Adipose tissue (tissue), 3 donors: ENCODE measurements around the gene USP36. TPM values are rescaled to one million over a fixed set of nuclear protein-coding genes. Genes with fewer than 3 reads are reported as not detected.
"Not testable (repeated sequence)": the region's sequence is repeated elsewhere in the genome, so short reads cannot be mapped to it uniquely, and the experiment has no call there.

Experiments used
- H3K27ac ChIP-seq: one replicate; pipeline ENCODE4 v1.5.1; 2013; ENCODE audit warnings: low read depth, low read length
- WGBS, 3 donors: extraction: QIAGEN DNeasy Blood & Tissue Kit; methylation state at CpG; one replicate each; pipeline ENCODE4 v1.1.7; 2013; 5-methylcytosine and 5-hydroxymethylcytosine counted together
- polyA plus RNA-seq, 3 donors: library from polyadenylated mRNA; stranded (reverse); fragments of 200-250 nt; gene quantifications; one replicate each; pipeline ENCODE4 v1.2.3, GENCODE V29; 2013
- donor health status: healthy with polysubstance abuse.
- donor health status: Bipolar disorder and iron deficiency.
- donor health status: healthy.

Gene USP36
- polyA plus RNA-seq, 3 donors = 22.2 to 47.1 (median 32.3) TPM

DNA sequence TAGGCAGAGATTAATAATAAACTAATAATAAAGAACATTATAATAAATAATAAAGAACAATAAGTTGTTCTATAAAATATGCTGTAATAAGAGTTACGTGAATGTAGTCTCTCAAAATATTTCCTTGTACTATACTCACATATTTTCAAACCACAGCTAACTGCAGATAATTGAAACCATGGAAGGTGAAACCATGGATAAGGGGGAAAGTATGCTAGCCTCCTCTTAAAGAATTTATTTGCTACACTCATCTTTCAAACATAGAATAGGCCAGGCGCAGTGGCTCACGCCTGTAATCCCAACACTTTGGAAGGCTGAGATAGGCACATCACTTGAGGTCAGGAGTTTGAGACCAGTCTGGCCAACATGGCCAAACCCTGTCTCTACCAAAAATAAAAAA lies 77.1 kb downstream of the USP36 start:
- no peak overlapping the region for H3K27ac ChIP-seq
- WGBS, 3 donors = 96 to 100% (median 97%) methylated on average over 3 of the region's 3 CpGs

GRCh38 chr17:78761789-78762406 lies 78.7 kb downstream of the USP36 start:
- 40 to 52% (median 50%) methylated on average over 5 of the region's 5 CpGs for WGBS, 3 donors
- H3K27ac ChIP-seq = no peak overlapping the region

DNA sequence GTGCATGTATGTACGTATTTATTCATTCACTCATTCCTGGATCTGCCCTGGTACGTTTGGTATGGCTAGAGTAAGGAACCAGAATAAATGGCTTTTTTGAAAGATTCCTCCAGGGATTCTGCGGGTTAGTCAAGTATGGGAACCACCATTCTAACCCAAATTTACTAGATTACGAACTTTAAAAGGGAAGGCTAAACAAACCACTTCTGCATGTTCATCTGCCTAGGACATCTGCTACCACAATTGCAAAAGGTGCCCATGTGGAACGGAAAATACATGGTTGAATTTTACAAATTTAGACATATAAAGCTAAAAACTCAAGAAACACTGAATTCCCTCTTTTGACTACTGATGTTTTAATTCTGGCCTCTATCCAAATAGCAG lies 80.7 kb downstream of the USP36 start:
- 63 to 77% (median 76%) methylated on average over 5 of the region's 5 CpGs for WGBS, 3 donors
- no peak overlapping the region for H3K27ac ChIP-seq

DNA sequence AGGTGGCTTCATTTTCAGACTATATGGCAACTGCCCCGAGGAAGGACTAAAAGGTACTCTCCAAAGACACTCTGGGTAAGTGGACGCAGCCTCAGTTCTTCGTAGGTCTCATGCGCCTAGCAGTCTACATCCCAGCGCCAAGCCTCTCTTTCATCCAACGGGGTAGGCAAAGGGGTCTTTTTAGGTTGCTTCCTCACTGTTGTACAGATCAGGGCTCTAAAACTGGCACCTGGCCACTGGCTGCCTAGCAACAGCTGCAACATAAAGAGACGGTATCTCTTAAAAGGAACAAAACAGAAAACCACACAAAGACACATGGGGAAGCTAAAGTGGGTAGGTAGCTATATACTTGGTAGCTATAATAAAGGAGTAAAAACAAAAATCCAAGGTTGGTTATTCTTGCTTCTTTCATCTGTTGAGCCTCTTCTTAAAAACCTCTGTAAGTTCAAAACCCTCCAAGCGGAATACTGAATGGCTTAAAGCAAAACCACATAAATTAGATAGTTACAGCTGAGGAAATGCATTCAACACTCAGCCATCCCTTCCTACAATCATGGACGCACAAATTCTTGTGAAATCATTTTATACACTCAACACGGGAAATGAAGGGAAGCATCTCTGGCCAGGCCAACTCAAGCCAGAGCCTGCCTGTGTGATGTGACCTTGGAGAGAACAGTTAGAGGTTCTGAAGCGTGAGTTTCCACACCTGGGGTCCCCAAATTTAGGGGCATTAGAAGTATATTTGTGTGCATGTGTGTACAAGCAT lies 81.2 kb downstream of the USP36 start:
- 41 to 55% (median 51%) methylated on average over 11 of the region's 11 CpGs for WGBS, 3 donors

GRCh38 chr17:78753316-78754250 lies 87.0 kb downstream of the USP36 start:
- no peak overlapping the region for H3K27ac ChIP-seq
- WGBS, 3 donors = 82 to 90% (median 86%) methylated on average over 13 of the region's 13 CpGs

More for the DNA sequence above, 81.2 kb downstream of the USP36 start:
- H3K27ac ChIP-seq = no peak overlapping the region

GRCh38 chr17:78751447-78752161 lies 89.0 kb downstream of the USP36 start:
- WGBS, 3 donors = 77 to 88% (median 78%) methylated on average over 14 of the region's 14 CpGs
- H3K27ac ChIP-seq = no peak overlapping the region

GRCh38 chr17:78751000-78751399 lies 89.6 kb downstream of the USP36 start:
- 97 to 98% (median 98%) methylated on average over 5 of the region's 5 CpGs for WGBS, 3 donors
- not testable (repeated sequence) for H3K27ac ChIP-seq

- WGBS, 3 donors = 51 to 66% (median 54%) methylated on average over 8 of the region's 8 CpGs
- H3K27ac ChIP-seq = peak overlapping the region; percentile 84
Observed at GRCh38 chr17:78748730-78749317, 91.8 kb downstream of the USP36 start.

GRCh38 chr17:78748048-78748729 lies 92.4 kb downstream of the USP36 start:
- H3K27ac ChIP-seq = peak overlapping the region; percentile 84
- WGBS, 3 donors = 29 to 48% (median 40%) methylated on average over 6 of the region's 6 CpGs

GRCh38 chr17:78747488-78747887 lies 93.1 kb downstream of the USP36 start:
- H3K27ac ChIP-seq = peak overlapping the region; percentile 26
- 60 to 74% (median 73%) methylated on average over 2 of the region's 2 CpGs for WGBS, 3 donors

DNA sequence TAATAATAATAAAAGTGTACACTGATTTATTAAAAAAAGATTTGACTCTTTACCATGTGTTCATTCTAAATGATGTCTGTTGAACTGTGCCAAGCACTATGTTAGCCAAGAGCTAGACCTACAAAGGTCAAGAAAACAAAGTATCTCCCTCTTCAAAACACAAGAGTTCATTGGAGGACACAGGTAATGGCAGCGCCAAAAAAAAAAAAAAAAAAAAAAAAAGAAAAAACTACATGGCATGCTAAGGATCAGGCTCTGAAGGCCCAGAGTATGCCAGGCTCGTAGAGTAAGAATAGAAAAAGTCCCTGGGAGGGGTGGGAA lies 93.7 kb downstream of the USP36 start:
- WGBS, 3 donors = 20 to 79% (median 78%) methylated on average over 2 of the region's 2 CpGs
- H3K27ac ChIP-seq = no peak overlapping the region

DNA sequence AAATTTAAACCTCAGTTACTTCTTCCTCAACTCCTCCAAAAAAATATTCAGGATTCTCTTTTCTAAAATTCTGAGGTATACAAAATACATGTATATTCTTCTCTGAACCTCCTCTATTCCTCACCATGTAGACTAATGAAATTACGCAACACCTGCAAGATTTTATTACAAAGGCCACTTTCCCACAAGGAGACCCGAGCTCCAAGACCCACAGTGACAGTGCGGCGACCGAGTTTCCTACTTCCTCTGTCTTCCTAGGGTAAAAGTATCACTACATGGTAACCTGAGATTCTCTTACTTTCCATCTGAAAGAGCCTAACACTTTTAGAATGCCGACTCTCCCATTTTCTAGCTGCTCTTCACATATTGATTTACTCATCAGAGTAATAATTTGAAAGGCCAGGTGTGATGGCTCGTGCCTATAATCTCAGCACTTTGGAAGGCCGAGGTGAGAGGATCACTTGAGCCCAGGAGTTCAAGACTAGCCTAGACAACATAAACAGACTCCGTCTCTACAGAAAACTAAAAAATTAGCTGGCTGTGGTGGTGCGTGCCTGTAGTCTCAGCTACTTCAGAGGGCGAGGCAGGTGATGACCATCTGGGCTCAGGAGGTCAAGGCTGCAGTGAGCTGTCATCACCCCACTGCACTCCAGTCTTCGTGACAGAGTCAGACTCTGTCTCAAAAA lies 94.2 kb downstream of the USP36 start:
- WGBS, 3 donors = 69 to 77% (median 76%) methylated on average over 12 of the region's 12 CpGs
- H3K27ac ChIP-seq = no peak overlapping the region

Other genes with a start within 250 kb of the USP36 start
- gene CYTH1, start 58.5 kb downstream of the USP36 start, polyA plus RNA-seq = 10 to 100 TPM; 23.8 to 42.1 (median 41.7) TPM
- gene CEP295NL, start 62.4 kb upstream of the USP36 start, polyA plus RNA-seq = 1 to 10 TPM in 1 of 3 donors, under 1 TPM in 2; 0.03 to 2.4 (median 0.15) TPM
- 100 to 1,000 TPM in 2 of 3 donors, 10 to 100 TPM in 1; 37.2 to 127 (median 122) TPM for gene TIMP2, start 84.6 kb upstream of the USP36 start, polyA plus RNA-seq
- gene LGALS3BP, start 139.1 kb upstream of the USP36 start, polyA plus RNA-seq = 100 to 1,000 TPM; 104 to 220 (median 144) TPM
- 10 to 100 TPM in 2 of 3 donors, 1 to 10 TPM in 1; 9.3 to 22.5 (median 16.9) TPM for gene CANT1, start 168.9 kb upstream of the USP36 start, polyA plus RNA-seq
- gene C1QTNF1, start 183.4 kb upstream of the USP36 start, polyA plus RNA-seq = 100 to 1,000 TPM in 2 of 3 donors, 10 to 100 TPM in 1; 33.8 to 357 (median 207) TPM
- gene ENGASE, start 234.0 kb upstream of the USP36 start, polyA plus RNA-seq = 10 to 100 TPM; 18.7 to 39.0 (median 33.7) TPM